Measurements from ENCODE around the gene MSLN.
A peak's percentile ranks its signal among the peaks of the same experiment; 100 is the strongest.

The MSLN gene

DNA sequence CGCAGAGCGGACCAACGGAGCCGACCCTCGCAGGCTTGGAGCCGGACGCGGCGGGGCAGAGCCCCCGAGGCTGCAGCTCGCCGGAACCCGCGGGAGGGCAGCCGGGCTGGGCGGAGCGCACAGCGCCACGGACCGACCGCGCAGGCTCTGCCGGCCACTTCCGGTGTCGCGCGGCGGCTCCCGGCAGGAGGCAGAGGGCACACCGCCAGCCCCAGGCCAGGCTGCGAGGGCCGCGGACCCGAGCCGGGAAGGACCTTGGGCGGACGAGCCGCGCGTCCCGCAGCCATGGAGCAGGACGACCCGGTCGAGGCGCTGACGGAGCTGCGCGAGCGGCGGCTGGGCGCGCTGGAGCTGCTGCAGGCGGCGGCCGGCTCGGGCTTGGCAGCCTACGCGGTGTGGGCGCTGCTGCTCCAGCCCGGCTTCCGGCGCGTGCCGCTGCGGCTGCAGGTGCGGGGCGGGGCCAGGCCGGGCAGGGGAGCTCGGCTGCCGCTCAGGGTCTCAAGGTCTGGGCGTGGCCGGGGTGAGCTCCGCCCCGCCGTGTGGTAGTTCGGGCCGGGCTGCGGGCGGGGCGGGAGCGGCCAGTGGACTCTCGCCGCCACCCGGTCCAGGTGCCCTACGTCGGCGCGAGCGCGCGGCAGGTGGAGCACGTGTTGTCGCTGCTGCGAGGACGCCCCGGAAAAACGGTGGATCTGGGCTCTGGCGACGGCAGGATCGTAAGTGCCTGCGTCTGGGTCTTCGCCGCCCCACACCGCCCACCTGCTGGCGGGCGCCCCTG lies 39.4 kb upstream of the MSLN start, which contains the start of gene ANTKMT:
ANTKMT (plus strand) TSS at position 157 of the 775 bp plus-strand sequence; CDS start at position 286, 129 bp downstream.
- no peaks in the 10 kb centered on the region for H3K36me3 ChIP-seq
- peak; percentile 40 to 84 for DNase-seq
- H3K27ac ChIP-seq = peak within 1 kb of the TSS; percentile 77 to 92
- peaks cover 0 to 21% of the 10 kb centered on the region in 2 donors for H3K27me3 ChIP-seq
- H3K4me1 ChIP-seq = peaks cover 0 to 43% (median 25%) of the 10 kb centered on the region in 4 donors
- TF ChIP-seq, protein P1, sequence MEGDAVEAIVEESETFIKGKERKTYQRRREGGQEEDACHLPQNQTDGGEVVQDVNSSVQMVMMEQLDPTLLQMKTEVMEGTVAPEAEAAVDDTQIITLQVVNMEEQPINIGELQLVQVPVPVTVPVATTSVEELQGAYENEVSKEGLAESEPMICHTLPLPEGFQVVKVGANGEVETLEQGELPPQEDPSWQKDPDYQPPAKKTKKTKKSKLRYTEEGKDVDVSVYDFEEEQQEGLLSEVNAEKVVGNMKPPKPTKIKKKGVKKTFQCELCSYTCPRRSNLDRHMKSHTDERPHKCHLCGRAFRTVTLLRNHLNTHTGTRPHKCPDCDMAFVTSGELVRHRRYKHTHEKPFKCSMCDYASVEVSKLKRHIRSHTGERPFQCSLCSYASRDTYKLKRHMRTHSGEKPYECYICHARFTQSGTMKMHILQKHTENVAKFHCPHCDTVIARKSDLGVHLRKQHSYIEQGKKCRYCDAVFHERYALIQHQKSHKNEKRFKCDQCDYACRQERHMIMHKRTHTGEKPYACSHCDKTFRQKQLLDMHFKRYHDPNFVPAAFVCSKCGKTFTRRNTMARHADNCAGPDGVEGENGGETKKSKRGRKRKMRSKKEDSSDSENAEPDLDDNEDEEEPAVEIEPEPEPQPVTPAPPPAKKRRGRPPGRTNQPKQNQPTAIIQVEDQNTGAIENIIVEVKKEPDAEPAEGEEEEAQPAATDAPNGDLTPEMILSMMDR (IDR thresholded peaks at IDR 0.05) = peak; percentile 7 to 22
- H3K9me3 ChIP-seq = no peaks in the 10 kb centered on the region
- H3K4me3 ChIP-seq = peak within 1 kb of the TSS; percentile 63 to 74
- intact Hi-C loops (cut with DNase I; ENCODE audit: low total_unique reads) = no loop called here

DNA sequence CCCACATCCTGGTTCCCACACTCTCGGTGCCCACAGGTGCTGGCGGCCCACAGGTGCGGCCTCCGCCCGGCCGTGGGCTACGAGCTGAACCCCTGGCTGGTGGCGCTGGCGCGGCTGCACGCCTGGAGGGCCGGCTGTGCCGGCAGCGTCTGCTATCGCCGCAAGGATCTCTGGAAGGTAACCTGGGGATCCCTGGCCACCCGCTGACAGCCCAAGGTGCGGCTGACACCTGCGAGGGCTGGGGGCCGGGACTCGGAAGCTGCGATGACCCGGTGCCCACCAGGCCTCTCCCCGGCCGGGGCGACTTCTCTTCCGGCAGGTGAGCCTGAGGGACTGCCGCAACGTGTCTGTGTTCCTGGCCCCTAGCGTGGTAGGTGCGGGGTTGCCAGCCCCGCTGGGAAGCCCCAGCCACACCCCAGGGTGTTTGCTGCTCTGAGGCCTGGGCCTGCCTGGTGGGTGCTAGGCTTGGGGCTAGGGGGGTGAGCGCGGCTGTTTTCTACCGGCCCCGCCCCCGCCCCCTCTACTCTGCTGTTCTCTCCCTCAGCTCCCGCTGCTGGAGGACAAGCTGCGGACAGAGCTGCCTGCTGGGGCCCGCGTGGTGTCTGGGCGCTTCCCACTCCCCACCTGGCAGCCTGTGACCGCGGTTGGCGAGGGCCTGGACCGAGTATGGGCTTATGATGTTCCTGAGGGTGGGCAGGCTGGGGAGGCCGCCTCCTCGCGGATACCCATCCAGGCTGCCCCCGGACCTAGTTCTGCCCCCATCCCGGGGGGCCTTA lies 38.6 kb upstream of the MSLN start:
- no peak for DNase-seq
- H3K4me3 ChIP-seq = peak overlapping the region; percentile 63 to 74
- peak overlapping the region; percentile 77 to 92 for H3K27ac ChIP-seq
- peaks cover 0 to 21% of the 10 kb centered on the region in 2 donors for H3K27me3 ChIP-seq
- H3K9me3 ChIP-seq = no peaks in the 10 kb centered on the region
- intact Hi-C loops (cut with DNase I; ENCODE audit: low total_unique reads) = no loop called here
- peaks cover 0 to 44% (median 27%) of the 10 kb centered on the region in 4 donors for H3K4me1 ChIP-seq
- H3K36me3 ChIP-seq = no peaks in the 10 kb centered on the region
- TF ChIP-seq, protein P1 (IDR thresholded peaks at IDR 0.05) = no peak

- no peak overlapping the region for H3K4me3 ChIP-seq
- no peak for DNase-seq
- H3K9me3 ChIP-seq = no peaks in the 10 kb centered on the region
- peaks cover 0 to 52% (median 37%) of the 10 kb centered on the region in 4 donors for H3K4me1 ChIP-seq
- H3K27ac ChIP-seq = no peak overlapping the region
- peaks cover 0 to 31% of the 10 kb centered on the region in 2 donors for H3K27me3 ChIP-seq
- TF ChIP-seq, protein P1 (IDR thresholded peaks at IDR 0.05) = no peak
- no peaks in the 10 kb centered on the region for H3K36me3 ChIP-seq
- intact Hi-C loops (cut with DNase I; ENCODE audit: low total_unique reads) = no loop called here
Measured at GRCh38 chr16:722835-723633, 37.5 kb upstream of the MSLN start.

- Histone ChIP-seq H3K9me3 (no peaks in the 10 kb centered on the region), H3K27me3 (peaks cover 0 to 38% of the 10 kb centered on the region in 2 donors), H3K4me3 (no peak overlapping the region), H3K36me3 (no peaks in the 10 kb centered on the region), H3K4me1 (peaks cover 0 to 58% (median 44%) of the 10 kb centered on the region in 4 donors), H3K27ac (no peak overlapping the region)
- DNase-seq = no peak
- intact Hi-C loops (cut with DNase I; ENCODE audit: low total_unique reads) = no loop called here
- TF ChIP-seq, protein P1 (IDR thresholded peaks at IDR 0.05) = no peak
Measured at GRCh38 chr16:723695-724094, 36.8 kb upstream of the MSLN start.

Measured in tibial artery (tissue), 4 donors.